ENCODE data around the gene SDCCAG8.
A peak's percentile ranks its signal among the peaks of the same experiment; 100 is the strongest.

SDCCAG8 gene

DNA sequence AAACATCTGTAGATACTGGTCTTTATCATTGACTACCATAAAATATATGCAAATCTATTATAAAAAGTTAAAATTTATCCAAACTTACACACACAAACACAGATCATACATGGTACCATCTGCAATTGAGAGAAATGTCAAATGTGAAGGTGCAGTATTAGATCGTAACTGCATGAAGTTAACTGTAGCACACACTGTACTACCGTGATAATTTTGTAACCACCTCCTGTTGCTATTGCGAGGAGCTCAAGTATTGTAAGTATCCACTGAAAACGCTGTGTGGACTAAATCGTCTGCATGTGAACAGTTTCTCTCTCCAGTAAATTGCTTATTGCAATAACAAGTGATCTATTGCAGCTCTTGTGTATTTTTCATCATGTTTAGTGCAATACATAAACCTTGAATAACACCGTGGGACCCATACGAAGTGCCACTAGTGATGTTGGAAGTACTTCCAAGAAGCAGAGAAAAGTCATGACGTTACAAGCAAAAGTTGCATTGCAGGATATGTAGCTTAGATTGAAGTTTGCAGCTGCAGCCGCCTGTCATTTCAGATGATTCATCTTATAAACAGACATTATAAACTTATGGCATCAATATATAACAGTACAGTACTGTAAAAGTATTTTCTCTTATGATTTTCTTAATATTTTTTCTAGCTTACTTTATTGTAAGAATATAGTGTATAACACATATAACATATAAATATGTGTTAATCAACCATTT, 172.9 kb downstream of the SDCCAG8 start:
- no peak for DNase-seq

GRCh38 chr1:243431591-243431990, 175.8 kb downstream of the SDCCAG8 start:
- no peak for DNase-seq

- DNase-seq = no peak
Observed at GRCh38 chr1:243432136-243432535, 176.3 kb downstream of the SDCCAG8 start.

DNA sequence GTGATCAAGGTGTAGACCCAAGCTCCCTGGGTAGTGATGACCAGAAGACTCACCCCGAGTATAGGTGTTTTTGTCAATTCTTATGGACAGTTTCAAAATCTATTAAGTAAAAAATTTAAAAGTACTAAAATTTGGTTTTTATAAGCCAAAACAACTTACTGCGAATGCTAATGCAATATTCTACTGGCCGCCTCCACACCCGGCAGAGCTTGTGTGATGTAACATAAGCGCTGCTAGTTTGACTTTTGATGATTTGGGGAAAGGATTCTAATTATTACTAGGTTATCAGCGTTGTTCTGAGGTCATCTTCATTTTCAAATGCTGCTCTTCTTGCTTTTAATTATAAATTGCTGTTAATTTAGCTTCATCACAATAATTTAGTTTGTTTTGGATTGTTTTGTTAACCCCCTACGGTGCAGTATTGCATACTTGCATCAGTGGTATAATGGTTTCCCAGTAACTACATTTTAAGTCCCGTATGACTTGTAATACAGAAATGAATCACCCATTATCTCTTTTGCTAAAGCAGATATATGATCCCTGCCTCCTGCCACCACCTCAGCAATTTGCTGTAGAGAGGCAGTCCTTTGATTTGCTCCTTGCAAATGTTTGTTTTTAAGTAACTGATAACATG, 178.0 kb downstream of the SDCCAG8 start:
- no peak for DNase-seq

- no peak for DNase-seq
Observed at GRCh38 chr1:243434594-243434993, 178.8 kb downstream of the SDCCAG8 start.

DNA sequence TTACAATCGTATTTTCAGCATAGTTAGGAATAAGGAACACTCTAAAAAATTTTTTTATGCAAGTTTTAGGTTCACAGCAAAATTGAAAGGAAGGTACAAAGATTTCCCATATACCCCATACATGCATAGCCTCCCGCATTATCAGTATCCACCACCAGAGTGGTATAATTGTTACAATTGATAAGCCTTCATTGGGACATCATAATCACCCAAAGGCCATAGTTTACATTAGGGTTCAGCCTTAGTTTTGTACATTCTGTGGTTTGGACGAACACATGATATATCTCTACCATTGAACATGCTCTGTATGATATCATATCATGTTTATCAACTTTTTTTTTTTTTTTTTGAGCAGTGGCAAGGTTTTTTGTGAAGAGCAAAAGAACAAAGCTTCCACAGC, 180.0 kb downstream of the SDCCAG8 start:
- no peak for DNase-seq

DNA sequence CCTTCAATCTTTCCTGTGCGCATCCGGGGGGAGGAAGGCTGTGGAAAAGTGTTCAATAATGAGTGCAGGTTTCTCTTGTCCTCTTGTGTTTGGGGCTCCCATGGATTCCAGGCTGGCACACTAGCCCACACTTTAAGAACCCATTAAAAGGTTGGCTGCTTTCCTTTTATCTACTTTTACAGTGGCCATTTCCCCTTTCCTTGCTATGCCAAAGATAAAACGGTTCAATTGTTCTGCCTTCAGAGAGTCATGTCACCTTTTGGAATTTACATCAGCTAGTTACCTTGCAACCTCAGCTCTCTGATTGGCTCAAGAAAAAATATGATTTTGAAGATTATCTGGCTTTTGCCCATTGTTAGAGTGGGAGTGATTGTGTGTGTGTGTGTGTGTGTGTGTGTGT, 182.3 kb downstream of the SDCCAG8 start:
- no peak for DNase-seq

DNA sequence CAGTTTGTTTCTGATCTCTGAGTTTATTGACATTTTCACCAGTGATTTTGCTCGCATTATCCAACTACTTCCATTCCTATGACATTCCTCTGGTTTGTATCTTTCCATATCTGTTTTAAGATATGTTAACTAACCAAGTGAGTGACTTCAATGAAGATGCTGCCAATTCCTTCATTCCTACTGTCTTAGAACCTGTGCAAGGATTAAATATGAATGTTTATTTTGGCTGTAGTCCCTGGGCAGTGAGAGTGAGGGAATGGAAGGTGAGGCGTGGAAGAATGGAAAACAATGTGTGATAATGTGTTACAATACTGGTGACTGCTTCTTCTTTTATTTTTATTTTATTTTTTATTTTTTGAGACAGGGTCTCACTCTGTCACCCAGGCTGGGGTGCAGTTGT, 183.0 kb downstream of the SDCCAG8 start:
- DNase-seq = no peak

GRCh38 chr1:243440406-243440805, 184.6 kb downstream of the SDCCAG8 start:
- DNase-seq = no peak

DNA sequence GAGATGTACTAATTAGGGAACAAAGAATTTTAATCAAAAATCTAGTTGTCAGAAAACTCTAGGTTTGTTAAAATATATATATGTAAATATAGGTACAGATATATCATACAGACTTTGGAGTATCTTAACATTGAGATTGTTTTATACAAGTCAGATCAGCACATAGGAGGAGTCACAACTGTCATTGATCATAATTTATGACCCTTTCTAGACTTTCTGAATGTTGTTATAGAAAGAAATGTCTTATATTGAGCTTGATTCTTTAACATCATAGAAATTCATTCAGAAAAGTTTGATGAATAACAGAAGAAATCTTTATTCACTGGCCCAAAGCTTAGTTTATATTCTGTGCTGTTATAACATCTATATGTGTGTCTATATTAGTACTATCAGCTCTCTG, 185.8 kb downstream of the SDCCAG8 start:
- no peak for DNase-seq

GRCh38 chr1:243443557-243443956, 187.7 kb downstream of the SDCCAG8 start:
- no peak for DNase-seq

DNA sequence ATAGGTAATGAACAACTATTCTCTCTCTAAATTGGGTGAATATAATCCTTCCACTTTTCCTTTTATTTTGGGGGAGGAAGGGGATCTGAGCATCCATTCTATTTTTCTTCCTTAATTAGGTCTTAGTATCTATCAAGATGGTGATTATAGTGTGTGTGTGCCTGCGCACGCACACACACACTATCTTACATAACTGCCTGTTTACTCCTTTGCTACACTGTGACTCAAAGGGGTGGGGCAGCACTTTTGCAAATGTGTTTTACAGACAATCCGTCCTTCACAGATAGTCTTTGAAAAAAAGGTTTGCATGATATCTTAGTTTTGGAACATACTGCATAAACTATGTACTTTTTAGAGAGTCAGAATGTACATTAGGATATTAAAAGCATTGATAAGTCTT, 191.5 kb downstream of the SDCCAG8 start:
- DNase-seq = no peak

DNA sequence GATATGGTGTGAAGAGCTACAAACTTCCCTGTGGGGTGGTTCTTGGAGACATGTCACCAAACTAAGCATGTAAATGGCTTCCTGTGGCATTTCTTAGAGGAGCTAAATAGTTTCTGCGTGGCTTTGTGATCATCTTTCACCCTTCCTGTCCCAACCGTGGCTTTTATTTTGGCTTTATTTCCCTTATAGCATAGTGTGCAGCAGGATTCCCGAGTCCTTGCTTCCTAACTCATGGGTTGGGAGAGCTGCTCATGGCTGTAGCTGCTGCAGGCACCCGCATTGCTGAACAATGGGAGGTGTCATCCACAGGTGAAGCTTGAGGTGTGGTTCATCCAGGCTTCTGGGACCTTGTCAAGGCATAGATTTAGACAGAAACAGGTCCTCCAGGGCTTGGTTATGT, 192.0 kb downstream of the SDCCAG8 start:
- DNase-seq = no peak

DNA sequence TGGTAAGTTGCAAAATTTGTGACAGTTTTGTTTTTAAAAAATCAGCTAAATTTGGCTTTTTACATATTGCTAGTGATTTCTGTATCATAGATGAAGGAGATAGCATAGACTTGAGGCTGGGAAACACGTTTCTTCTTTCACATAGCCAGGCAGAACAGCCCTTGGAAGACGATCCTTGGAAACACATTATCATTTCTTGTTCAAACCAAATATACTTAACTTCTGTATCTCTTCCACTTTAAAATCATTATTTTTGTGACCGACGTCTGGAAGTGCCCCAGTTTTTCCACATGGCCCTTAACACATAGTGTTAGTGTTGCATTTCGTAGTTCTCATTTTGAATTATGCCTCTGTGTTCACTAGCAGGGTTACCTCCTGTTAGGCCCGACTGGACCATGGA, 193.5 kb downstream of the SDCCAG8 start:
- no peak for DNase-seq

DNA sequence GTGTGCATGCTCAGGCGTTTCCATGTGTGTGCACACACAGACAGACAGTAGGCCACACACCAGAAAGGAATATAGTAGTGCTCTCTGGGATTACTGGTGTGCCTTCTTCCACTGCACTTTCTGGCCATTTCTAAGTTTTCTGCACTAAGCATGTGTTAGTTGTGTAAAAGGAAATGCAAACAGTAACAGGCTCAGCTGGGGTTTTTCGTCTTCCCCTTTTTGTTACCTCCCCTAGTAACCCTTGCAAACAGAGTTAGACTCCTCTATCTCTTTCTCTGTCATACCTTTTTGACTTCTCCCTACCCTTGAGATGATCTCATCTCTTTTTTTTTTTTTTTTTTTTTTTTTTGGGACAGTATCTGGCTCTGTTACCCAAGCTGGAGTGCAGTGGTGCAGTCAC, 196.3 kb downstream of the SDCCAG8 start:
- no peak for DNase-seq

- DNase-seq = no peak
Observed at GRCh38 chr1:243454328-243454997, 198.6 kb downstream of the SDCCAG8 start.

DNA sequence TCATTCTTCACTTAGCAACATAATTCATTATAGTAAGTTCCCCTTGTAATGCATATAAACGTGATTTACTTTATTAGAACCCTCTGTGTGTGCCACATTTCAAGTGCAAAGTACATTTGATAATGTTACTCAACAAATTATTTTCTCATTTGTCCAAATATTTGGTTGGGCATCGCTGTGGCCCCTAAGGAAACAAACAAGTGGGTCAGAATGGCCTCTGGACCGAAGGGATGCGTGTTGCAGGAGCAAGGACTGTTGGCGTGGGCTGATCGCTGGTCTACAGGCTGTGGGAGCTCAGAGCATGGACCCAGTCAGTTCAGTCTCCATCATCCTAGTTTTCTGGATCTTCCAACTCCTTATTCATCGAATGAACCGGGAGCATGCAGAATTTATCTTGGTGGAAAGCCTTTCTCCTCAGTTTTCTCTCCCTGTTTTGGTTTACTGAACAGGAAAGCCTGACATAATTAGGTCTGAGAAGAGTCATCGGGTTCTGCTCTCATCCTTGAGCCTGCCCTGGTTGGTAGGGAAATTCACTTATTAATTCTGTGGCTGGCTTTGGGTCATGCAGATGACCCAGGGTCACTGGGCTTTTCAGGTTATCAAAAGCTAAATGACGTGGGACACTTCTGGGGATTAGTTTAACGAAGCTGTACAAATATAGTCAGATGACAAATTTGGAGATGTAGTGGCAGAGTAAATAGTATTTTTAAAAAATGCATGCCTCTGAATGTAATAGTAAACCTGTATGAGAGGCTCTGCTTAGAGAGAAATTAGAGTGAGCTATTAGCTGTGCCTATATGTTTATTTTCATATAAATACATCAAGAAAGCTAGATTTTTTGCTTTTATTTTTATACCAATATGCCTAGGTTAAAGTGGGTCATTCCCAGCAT, 200.2 kb downstream of the SDCCAG8 start:
- DNase-seq = no peak

DNA sequence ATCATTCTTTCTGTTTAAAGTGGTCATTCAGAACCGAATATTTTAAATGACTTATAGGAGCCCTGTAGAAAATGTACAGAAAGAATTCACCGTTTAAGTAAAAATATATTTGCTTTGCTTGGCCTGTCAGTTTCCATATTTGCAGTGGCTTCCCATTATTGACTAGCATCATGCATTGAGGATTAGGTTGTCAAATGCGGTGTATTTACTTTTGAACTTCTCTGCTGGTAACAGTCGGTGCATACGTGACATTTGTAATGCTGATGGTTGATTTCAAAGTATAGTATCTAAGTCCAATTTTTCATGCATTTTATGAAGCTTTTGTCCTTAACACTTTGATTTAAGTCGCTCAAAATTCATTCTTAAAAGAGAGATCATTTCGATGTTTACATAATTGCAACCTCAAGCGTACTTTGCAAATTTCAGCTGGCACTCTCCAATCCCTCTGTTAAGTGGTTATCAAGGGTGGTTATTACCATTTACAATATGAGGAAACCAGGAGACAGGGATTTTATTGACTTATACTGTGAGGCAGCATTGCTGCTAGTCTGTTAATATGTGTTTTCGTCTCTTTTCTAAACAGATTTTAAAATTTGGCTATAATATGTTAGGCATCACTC, 201.6 kb downstream of the SDCCAG8 start:
- peak; percentile 30 for DNase-seq

- no peak for DNase-seq
Observed at GRCh38 chr1:243459059-243459458, 203.2 kb downstream of the SDCCAG8 start.

- DNase-seq = no peak
Observed at GRCh38 chr1:243461700-243462099, 205.9 kb downstream of the SDCCAG8 start.

- DNase-seq = no peak
Observed at GRCh38 chr1:243462929-243463697, 207.3 kb downstream of the SDCCAG8 start.

DNA sequence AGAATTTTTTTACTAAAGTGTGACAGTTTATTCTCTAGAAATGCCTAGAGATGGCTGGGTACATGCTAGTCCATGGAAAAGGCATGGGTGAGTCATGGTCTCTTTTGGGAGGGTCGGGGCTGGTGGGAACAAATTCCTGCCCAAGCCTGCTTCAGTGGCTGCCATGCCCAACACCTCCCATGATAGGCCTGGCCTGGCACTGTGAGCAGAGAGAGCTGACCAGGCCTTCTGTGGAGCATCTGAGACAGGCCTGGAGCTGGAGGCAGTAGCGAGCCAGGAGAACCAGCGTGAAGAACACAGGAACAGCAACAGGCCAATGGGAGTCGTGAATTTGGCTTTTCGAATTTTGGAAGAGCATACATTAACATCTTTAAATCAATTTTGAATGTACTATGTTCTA, 209.2 kb downstream of the SDCCAG8 start:
- no peak for DNase-seq

All from NCI-H1436 (cell line).